ENCODE measurements around the gene MORC1.

MORC1 gene

DNA sequence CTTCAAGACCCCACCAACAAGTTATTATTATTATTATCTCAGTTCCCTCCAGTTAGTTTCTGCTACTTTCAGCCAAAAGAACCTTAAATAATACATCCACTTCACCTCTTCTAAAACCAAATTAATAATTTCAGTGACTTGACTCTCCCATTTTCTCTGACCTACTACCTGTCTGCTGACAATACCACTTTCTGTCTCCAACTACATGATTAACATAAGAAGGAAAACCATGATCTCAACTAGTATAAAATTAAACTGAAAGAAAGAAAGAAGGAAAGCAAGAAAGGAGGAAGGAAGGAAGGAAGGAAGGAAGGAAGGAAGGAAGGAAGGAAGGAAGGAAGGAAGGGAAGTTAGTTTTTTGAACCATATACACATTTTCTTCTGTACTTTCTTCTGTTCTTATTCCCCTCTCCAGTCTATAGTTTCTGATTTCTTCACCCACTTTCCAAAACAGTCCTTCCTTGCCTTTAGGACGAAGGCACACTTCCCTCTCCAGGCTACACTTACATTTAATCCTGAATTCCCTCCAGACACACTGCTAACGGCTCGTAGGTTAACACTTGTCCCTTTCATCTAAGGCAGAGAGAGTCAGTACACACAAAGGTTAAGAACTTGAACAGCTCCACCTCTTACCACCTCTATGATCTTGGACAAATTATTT lies 84.8 kb downstream of the MORC1 start:
- DNase-seq (ENCODE audit: low spot score): no peak

DNA sequence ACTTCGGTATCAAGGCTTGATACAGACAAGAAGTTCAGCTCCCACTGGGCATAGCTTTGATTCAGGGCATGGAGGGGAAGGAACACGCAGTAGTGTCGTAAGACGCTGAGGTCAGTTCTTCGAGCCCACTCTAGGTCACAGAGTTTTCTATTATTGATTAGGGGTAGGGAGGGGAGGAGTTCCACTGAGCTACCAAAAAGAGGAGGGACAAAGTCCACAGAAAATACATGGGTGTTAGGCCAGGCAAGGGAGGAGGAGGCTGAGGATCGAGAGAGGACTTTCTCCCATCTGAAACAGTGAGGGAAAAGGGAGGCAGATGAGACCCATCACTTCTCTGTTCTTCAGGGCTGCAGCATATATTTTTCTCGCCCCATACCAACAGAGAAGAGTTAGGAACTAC lies 89.2 kb downstream of the MORC1 start:
- no peak for DNase-seq (ENCODE audit: low spot score)

DNA sequence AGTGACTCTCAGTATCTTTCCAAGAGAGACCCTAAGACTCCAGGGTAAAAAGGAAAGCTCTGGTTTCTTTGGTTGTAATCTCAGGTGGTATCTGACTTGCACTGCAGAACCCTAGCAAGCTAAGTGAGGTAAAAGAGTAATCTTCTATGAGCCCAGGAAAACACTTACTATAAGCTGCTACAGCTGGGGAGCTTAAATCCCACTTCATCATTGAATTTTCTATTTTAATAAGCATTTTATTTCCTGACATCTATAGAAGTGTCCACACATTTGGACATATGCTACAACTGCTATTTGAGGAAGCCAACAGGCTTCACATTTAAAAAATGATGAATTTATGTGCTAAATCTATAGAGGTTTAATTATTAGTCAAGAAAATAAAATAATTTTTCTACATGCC lies 91.1 kb downstream of the MORC1 start:
- DNase-seq (ENCODE audit: low spot score): no peak

DNA sequence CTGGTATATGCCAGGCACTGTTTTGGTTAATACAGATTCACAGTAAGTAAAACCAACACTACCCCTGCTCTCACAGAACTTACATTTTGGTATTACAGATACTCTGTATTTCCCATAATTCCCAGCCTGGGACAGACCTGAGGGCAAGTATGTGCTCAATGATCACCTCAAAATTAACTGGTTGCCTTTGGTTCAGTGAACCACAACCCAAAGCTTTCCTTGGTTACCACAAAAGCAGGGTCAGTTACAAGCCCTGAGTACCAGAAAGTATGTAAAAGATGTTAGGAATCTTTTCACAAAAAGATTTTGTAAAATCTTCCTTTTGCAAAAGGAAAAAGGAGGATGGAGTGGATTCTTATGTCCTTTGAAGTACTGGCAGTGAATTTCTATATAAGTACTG lies 92.0 kb downstream of the MORC1 start:
- DNase-seq (ENCODE audit: low spot score): no peak

DNA sequence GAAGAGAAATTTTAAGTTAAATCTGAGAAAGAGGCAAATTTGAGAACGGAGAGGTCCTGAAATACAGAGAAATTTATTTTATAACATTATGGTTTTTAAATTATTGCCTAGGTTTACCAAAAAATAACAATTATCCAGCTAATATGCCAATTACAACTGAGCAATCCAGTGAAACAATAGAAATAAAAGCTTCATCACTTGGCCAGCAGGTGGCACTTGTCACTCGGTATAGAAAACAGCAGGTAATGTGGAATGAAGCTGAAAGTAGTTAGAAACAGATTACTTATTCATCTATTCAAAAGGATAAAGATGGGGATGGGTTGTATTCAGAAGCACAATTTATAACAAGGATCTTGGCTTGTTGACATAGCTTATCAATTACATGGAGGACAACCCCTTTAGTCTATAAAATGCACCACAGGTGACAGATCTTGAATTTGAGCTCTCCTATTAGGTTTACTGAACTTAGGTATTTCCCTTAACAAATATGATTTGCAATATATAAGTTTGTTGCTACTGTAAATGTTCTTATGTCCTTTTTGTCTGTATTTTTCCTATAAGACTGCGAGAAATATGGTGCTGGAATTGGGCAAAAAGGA lies 94.2 kb downstream of the MORC1 start:
- DNase-seq (ENCODE audit: low spot score): no peak

DNA sequence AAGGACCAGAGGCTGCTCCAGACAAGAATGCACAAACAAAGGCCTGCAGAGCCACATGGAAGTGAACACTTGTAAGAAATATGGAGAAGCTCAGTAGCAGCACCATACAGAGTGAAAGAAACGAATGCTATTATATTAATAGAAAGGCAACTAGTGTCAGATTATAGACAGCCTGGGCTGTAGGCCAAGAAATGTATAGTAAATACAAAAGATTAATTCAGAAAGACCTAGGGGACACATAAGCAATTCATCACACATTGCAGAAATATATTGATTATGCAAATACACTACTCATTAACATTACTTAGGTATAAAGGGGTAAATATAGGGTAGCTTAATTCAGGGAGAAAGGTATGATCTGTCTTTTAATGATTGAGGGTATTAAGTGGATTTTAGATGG lies 94.8 kb downstream of the MORC1 start:
- DNase-seq (ENCODE audit: low spot score): no peak

DNA sequence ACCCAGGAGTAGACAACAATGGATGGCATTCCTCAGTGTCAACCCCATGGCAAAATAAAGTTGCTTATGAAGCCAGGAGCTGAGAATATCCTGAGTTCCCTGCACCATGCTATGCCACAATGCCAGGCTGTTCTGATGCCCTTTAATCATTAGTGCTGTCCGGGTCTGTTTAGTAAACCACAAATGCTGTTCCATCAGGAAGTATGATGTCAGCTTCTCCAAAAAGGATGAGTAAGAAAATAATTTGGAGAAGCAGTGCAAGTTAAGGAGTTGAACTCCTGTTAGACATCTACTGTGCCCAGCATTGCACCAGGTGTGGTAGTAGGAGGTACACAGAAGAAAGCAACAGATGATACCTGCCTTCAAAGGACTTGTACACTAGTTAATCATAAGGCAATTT lies 96.4 kb downstream of the MORC1 start:
- no peak for DNase-seq (ENCODE audit: low spot score)

DNA sequence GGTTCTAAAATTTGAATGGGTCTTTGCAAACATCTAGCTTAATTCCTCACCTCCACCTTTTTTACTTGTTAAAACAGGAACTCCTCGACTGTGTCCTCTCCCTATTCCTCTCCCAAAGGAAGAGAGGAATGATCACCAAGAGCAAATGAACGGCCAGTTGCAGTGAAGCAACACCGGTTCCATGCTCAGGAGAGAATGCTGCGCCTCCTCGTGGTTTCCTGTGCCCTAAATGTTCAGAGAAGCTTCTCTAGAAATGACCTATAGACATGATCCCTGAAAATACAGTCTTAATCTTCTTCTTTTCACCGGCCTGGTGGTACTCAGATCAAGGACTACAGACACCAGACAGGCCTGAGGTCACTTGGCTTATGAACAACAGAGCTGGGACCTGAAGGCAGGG lies 99.1 kb downstream of the MORC1 start:
- DNase-seq (ENCODE audit: low spot score): no peak

DNA sequence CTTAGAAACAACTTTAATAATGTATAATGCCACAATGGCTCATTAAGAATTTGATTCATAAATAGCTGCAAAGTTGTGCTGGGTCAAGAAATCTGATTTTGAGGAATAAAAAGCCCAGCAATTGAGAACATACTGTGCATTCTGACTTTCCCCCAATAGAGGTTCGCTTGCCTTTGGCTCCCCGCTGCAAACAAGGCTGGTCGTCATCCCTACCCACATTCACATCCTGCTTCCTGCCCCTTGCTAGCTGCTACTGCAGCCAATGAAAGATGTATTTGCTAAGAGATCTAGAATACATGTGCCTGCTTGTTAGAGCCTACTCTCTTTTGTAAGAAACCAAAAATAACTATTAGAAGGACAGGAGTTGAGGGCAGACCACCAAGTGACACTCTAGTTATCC lies 112.5 kb downstream of the MORC1 start:
- DNase-seq (ENCODE audit: low spot score): no peak

DNA sequence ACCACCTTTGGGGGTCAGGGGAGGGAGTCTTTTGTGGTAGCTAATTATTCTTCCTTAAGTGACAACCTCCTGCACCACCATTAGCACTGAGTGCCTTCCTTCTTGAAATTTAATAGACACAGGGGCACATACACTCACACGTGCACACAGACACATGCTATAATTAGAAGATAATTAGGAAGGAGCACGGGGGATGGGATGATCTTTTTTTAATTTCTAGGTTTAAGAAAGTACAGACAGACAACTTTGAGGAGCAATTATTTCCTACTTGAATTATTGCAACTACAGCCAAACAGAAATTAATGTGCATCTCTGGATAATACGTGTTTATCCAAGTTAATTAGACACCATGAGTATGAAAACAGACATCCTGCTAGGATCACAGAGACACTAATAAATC lies 119.5 kb downstream of the MORC1 start:
- DNase-seq (ENCODE audit: low spot score): no peak

DNA sequence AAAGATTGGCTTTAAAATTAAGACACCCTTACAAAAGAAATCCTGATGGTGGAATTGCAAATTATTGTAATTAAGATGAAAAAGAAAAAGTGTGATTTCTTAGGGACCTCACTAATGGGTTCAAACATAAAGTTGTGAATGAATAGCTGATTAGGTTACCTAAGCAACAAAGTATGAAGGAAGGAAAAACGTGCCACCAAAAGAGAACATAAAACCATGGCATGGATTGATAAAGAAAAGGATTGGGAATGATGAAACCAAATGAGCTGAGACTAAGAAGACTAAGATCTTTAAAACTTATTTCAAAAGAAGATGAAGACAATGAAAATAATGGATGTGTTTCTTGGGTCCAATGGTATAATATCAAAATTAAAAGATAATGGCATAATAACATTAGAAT lies 132.1 kb downstream of the MORC1 start:
- DNase-seq (ENCODE audit: low spot score): no peak

DNA sequence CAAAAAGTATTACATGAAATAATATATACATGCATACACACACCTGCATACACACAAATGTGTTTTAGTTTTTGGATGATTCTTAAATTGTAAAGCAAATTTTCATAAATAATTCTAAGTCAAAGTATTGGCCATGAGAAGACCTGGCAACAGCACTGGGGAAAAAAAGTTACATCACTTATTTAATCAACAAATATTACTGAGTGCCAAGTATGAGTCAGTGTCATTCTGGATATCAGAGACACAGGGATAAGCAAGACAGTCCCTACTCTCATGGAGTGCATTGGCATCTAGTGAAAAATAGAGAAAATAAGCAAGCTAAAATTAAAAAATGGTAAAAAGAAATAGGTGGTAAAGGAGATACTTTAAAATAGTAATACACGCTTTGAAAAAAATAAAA lies 134.9 kb downstream of the MORC1 start:
- no peak for DNase-seq (ENCODE audit: low spot score)

DNA sequence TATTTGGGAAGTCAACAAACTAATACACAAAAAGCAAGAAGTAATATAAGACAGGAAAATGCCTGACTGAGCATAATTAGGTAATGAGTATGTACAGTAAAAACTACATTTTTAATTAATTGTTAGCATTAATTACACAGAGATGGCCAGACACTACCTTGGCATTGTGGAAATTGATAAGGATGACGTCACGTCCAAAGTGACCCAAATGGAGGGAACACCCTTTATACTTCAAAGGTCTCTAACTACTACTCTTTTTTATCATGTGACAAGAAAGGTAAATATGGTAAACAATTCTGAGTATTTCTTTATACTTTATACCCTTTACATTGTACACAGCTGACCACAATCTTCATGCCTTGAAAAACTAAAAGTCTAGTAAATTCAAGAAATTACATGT lies 141.9 kb downstream of the MORC1 start:
- no peak for DNase-seq (ENCODE audit: low spot score)

DNA sequence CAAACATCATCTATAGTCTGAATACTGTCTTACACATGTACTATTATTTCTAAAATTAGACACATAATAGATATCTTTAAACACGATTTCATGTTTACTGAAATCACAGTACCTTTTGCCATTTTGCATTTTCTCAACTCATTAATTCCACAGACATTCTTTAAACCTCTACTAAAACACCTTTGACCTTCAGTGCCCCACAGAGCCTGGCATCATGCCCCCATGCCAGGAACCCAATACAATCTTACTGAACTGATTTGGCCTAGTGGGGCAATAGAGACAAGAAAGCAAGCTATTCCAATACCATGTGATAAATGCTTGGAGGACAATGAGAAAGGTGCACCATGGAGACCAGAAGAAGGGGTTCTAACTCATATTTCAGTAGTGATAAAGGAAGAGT lies 144.9 kb downstream of the MORC1 start:
- DNase-seq (ENCODE audit: low spot score): no peak

DNA sequence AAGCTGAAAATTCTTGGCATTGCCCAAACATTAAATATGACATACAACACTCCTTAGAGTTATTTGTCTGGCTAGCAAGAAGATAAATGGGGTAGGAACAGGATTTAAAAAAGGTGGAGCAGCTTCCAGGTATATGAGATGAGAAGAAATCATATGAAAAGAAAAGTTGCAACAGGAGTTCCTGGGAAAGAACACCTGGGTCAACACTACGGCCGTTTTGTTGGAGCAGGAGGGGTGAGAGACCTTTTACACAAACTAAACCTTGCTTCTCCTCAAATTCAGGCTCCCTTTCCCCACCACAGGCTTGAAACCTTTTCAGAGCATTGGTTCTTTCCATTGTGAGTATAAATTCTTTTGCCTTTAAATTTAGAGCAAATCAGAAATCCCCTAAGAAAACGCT lies 145.5 kb downstream of the MORC1 start:
- DNase-seq (ENCODE audit: low spot score): no peak

DNA sequence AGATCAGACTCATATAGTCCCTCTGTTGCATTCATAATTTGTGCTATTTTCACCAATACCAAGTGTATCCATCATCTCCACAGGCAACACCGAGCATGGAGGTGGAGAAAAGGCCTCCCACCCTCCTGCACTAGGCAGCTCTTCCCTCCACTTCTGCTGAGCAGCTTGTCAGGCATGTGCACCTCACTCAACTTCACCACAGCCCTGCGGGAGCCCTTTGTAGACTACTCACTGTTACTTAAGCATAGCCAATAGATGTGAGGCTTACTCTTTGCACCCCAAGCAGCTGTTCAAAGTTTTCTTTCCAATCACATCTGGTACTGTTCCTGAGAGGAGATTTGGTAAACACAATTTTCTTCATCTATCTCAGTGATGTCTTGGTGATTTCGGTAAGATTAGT lies 147.4 kb downstream of the MORC1 start:
- DNase-seq (ENCODE audit: low spot score): no peak

DNA sequence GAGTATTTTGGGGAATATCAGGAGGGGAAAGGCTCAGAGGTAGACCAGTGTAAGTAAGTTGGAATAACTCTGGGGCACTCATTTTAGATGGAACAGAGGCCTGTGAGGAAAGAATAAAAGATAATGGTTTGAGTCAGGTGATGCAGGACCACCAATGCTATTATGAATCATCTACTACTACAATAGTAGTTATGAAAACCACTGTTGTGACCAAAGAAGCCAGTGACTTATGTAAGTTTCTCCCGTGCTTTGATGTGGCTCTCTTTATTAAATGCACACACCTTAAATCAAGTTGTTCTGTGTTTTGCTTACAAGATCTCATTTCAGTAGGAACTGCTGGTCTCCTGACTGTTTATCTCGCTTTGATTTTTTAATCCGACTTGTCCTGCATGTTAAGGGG lies 151.2 kb downstream of the MORC1 start:
- no peak for DNase-seq (ENCODE audit: low spot score)

DNA sequence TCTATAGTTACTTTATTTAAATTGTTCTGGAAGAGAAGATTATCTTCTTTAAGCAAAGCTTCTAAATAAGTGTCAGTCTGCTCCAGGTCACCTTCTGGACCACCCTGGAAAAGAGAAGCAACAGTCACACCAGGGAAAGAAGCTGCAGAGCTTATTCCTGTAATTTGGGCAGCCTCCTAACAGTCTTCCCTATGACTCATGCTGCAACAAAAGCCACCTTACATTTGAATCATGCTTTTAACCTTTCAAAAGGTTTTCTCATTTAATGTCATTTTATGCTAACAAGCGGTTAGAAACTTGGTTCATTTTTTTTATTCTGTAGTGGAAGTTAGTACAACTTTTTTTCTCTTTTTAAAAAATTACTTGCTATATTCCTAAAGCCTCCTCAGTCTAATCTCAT lies 158.9 kb downstream of the MORC1 start:
- no peak for DNase-seq (ENCODE audit: low spot score)

DNA sequence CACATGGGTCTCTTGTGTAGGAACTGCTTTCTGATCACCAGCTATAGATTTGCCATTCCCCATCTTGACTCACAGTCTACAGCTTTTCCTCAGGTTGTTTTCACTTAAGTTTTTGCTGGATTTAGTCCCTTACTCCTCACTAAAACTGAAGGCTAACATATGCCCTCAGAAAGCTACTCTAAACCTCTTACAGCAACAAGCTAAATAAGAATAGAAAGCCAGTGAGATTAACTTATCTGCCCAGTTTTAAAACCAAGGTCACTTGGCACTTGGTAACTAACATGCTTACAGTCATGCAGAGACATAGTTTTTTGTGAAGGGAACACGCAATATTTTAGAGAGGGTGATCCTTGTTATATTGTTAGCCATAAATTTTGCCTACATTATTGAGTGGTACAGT lies 164.2 kb downstream of the MORC1 start, which contains the start of gene GUCA1C:
GUCA1C (minus strand) TSS at position 180 of the 400 bp plus-strand sequence; CDS start at position 63, 117 bp downstream.
- DNase-seq (ENCODE audit: low spot score): no peak

DNA sequence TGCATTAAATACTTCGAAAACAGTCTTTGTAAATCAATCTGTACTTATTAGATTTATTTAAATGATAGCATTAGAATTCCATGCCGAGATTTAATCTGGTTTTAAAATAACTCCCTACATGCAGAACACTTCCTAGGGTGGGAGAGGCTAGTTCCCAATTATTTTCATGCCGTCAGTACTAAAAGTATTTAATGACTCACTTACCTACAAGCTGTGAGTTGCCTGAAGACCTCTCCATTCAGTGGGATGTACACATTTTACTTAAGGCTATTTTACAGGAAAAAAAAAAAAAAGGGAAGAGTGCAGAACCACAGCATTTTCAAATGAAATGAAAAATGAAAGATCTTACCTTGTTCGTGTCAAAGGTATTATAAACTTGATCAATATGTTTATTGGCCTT lies 164.7 kb downstream of the MORC1 start:
- no peak for DNase-seq (ENCODE audit: low spot score)

DNA sequence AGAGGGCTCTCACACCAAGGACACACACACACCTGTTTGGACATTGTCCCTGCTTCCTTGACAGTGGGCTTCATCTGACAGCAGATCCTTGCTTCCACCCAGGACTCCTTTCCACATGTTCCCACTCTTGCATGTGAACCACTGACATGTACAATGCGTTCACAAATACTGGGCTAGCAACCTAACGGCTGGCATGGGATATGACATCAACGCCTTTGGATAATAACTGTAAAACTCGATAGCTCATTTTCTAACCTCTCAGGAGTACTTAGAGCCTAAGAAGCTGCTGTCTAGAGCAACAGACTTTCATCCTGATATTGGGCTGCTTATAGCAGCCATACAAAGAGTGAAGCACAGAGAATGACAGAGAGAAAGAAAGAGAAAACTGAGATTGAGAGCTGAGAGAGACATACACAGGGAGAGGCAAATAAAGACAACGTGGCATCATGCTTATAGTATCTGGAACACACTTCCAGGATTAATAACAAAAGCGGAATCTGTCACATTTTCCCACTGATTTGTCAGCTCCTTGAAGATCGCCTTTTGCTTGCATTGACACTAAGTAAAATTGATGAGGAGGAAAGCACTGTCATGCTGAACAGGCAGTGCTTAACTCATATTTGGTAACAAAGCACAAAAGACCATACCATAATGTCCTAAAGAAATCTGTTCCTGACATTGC lies 166.0 kb downstream of the MORC1 start:
- DNase-seq (ENCODE audit: low spot score): no peak

DNA sequence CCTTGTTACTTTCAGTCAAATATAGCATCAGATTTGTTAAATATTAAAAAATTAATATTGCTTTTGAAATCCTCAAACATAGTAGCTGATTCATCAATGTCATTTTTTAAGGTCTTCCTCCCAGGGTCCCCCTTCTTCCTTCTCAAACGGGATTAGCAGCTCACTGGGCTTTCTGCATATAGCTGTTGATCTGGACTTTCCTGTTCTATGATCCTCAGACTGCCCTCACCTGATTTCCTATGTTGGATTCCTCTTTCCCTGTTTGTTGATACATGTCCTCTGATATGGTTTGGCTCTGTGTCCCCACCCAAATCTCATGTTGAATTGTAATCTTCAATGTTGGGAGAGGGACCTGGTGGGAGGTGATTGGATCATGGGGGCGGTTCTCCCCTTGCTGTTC lies 170.1 kb downstream of the MORC1 start:
- DNase-seq (ENCODE audit: low spot score): no peak

Measured in ecto neural progenitor cell (in vitro differentiated cells).